GM18499 (cell line): ENCODE results near the gene CD38.

ENCODE experiments used
- ATAC-seq: cut with Tn5 transposase; IDR thresholded peaks from one replicate; pipeline ENCODE4 v1.9.1; 2021; ENCODE audit warnings: moderate number of reproducible peaks; ENCODE audit not compliant: insufficient read depth, unreplicated experiment

Gene CD38

GRCh38 chr4:15757054-15757453 lies 21.1 kb upstream of the CD38 start:
- ATAC-seq: no peak

DNA sequence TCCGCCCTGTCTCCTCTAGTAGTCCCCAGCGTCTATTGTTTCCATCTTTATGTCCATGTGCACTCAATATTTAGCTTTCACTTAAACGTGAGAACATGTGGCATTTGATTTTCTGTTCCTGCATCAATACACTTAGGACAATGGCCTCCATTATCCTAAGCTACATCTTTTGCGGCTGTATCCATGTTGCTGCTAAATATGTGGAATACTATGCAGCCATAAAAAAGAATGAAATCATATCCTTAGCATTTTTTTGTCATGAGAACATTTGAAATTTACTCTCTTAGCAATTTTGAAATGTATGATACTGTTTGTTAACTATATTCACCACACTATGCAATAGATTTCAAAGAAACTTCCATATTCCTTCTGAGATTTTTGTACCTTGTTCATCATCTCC lies 19.8 kb upstream of the CD38 start:
- no peak for ATAC-seq

- ATAC-seq: peak; percentile 64
Measured at GRCh38 chr4:15762460-15762859, 15.7 kb upstream of the CD38 start.

- ATAC-seq: no peak
Measured at GRCh38 chr4:15765391-15765790, 12.7 kb upstream of the CD38 start.

- ATAC-seq: peak; percentile 38
Measured at GRCh38 chr4:15765910-15766697, 12.0 kb upstream of the CD38 start.

DNA sequence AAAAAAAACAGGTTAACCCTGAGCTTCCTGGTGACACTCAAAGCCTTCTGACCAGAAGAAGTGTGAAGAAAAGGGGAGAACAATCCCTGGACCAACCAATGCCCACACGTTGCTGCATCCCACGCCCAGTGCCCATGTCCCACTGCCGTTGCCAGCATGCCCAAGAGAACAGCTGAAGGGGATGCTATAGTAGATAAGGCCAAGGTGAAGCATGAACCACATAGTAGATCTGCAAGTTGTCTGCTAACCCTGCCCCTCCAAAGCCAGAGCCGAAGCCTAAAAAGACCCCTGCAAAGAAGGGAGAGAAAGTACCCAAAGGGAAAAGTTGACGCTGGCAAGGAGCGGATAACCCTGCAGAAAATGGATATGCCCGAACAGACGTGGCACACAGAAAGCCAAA lies 11.3 kb upstream of the CD38 start:
- ATAC-seq: no peak

GRCh38 chr4:15769202-15769601 lies 8.9 kb upstream of the CD38 start:
- no peak for ATAC-seq

DNA sequence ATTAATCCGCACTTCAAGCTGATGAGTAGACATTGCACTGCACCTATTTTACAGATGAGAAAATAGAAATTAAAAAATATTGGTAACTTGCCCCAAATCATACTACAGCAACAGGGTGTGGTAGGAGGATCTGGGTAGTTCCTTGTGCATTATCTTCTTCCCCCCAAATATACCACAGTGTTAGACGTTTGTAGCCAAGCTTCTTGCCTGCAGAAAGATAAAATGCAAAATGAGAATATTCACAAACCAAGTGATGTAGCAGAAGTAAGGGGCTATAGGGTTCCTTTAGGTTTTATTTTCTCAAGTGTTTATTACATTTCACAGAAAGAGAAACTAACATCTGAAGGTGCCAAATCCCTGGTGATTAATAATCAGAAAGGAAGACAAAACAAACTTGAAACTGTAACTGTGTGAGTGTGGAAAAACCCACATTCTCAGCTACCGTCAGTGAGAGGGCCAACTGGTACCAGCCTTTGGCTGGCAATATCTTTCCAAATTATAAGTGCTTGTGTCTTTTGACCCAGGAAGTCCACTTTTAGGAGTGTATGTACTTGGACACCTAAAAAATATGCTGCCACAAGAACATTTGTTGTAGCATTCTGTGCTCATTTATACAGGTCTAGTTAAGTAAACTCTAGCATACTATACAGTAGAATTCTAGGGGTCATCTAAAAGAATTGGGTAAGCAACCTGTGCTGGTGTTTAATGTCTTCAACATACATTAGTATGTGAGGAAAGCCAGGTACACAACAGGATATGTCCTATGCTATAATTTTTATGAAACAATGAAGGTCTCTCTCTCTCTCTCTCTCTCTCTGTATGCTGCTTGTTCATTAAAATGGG lies 6.7 kb upstream of the CD38 start:
- ATAC-seq: peak; percentile 71

DNA sequence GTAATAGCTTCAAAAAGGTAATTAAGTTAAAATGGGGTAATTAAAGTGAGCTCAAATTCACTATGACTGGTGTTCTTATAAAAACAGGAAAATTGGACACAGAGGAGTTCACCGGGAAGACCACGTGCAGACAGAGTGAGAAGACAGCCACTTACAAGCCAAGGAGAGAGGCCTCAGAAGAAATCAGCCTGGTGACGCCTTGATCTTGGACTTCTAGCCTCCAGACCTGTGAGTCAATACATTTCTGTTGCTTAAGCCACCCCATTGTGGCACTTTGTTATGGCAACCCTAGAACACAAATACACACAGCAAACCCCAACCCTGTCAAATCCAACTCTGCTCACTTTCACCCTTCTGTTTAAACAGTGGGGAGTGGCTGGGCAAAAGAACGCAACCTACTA lies 4.1 kb upstream of the CD38 start:
- ATAC-seq: no peak

- no peak for ATAC-seq
Measured at GRCh38 chr4:15776871-15777648, 1.1 kb upstream of the CD38 start.

DNA sequence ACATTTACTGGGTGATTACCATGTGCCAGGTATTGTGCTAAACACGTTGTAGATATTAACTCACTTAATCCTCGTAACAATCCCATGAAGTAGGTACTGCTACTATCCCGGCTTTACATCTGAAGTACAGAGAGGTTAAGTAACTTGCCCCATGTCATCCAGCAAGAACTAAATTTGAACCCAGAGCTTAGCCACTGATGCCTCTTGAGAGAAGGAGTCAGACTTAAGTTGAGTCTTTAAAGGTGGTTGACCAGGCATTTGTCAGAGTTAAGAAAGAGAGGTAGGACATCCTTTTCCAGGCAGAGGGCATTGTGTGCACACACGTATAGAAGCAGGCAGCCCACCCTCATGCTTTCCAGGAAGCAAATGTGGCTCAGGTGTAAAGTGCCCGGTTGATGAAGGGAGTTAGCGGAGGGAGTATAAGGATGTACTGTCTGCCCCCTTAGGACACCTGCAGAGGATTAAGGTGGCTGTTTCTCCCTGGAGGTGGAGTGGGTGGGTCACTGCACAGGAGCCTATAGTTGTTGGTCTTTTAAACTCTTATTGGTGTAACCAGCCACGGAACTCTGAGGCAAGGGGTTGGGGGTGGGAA lies 335 bp upstream of the CD38 start:
- ATAC-seq: no peak

DNA sequence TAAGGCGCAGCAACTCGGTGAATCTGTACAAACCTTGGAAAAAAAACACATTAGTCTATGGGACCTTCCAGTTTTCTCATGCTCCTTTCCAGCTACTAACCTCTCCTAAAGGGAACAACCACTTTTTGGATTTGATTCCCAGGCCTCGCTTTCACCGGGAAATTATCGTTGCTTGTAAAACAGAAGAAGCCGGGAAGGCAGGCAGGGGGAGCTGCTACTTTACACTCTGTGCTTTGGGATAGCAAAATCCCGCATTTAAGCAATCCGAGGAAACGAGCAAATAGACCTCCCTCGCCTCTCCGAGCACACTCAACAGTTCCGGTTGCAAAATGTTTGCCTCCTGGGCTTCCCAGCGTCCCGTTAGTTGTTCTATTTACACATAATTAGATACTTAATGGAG lies 1.2 kb downstream of the CD38 start:
- no peak for ATAC-seq

- no peak for ATAC-seq
Measured at GRCh38 chr4:15779809-15780208, 1.7 kb downstream of the CD38 start.

DNA sequence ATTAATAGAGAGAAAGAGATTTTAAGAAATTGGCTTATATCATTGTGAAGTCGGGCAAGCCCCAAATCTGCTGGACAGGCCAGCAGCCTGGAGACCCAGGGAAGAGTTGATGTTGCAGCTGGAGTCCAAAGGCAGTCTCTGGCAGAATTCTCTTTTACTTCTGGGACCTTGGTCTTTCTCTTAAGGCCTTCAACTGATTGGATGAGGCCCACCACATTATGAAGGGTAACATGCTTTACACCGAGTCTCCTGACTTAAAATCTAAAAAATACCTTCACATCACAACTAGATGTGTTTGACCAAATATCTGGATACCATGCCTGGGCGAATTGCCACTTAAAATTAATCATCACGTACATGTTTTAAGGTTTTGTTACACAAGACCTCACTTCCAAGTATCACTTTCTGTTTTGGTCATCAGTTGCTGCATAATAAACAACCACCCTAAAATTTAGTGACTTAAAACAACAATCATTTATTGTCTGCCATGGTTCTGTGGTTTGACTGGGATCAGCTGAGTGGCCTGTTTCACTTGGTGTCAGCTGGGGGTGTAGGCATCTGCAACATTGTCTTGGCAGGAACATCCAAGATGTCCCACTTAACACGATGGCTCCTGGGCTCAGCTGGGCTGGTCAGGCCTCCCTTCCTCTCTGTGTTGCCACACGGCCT lies 3.4 kb downstream of the CD38 start:
- peak; percentile 23 for ATAC-seq

DNA sequence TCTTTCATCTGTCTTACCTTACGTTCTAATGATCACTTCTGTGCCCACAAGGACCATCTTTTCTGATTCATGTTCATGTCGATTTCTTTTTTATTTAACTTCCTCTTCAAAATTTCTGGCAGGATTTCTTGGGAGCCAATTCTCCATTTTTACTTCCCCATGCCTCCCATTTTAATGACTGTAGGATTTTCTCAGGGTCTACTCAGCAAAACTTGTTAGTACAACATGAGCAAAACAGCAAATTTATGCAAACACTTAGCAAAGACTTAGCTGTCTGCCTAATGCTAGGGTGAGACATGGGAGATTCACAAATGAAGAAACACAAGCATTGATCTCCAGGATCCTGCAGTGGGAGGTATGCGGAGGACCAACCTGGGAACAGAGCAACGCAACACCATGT lies 5.5 kb downstream of the CD38 start:
- ATAC-seq: no peak

DNA sequence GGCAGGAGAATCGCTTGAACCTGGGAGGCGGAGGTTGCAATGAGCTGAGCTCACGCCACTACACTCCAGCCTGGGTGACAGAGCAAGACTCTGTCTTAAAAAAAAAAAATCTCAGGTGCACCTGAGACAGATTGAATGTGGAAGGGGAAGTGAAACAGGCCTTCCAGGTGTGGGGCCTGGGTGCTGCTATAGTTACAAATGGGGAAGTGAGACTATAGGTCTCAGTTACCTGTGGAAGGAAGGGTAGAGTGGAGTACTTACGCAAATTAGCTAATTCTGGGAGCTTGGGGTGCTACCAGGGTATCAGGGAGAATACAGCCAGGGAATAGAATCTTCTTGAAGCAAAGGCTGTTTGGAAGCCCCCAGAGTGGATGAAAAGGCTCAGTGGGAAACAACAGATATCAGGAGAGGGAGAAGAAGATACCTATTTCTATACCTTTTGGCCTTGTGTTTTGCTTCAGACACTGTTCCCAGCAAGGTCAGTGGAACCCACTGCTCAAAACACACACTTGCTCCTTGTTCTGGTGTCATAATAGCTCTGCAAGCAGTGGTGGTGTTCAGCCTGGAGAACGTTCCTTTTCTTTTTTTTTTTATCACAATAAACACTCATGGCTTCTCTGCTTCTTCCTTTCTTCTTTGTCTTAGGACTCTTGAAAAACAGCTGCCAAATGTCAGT lies 7.0 kb downstream of the CD38 start:
- ATAC-seq: peak; percentile 86

- no peak for ATAC-seq
Measured at GRCh38 chr4:15786743-15787142, 8.6 kb downstream of the CD38 start.

DNA sequence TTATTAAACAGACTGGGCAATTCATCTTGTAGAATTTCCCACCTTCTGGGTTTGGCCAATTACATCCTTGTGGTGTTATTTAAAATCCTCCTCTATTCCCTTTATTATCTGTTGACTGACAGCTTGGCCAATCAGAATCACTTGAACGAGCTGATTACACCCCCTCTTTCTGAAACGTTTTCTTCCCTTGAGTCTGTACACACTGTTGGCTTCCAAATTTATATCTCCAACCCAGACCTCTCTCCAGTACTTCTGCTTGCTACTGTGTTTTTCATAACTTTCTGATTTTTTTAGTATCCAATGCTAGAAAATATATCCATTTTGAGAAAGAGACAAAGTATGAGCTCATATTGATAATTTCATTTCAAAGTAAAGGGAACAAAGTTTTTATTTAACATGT lies 14.8 kb downstream of the CD38 start:
- ATAC-seq: no peak
